Measurements from ENCODE around the gene CHCHD3. TPM values are rescaled to one million over a fixed set of nuclear protein-coding genes. Genes with fewer than 3 reads are reported as not detected.

CHCHD3 gene
- total RNA-seq, 4 donors from 2014 or later, result 40.6 to 66.6 (median 48.1) TPM

DNA sequence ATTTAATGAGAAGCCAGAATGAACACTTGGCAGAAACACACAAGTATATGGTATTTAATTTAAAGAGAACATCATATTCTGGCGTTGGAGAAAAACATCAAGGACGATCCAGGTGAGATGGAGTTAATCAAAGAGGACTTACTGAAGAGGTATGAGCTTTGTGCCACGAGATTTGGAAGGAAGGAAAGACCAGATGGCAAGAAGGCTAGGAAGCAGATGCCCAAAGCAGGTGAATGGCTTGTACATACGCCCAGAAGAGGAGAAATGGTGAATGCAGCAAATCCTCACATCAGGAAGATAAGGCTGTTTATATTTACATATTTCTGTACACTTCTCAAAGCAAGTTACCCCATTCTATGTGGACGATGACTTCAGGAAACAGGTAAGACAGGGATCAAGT lies 341.7 kb downstream of the CHCHD3 start:
- Histone ChIP-seq H3K9me3 (peaks cover 0 to 20% (median 2%) of the 10 kb centered on the region in 4 donors), H3K27me3 (no peaks in the 10 kb centered on the region), H3K36me3 (no peaks in the 10 kb centered on the region), H3K27ac (no peak overlapping the region), H3K4me3 (no peak overlapping the region), H3K4me1 (no peaks in the 10 kb centered on the region)
- 83 to 84% methylated on average over 5 of the region's 5 CpGs for WGBS, 2 donors
- DNase-seq (ENCODE audit: low spot score in 2 of 2), result no peak
- TF ChIP-seq, protein P1, sequence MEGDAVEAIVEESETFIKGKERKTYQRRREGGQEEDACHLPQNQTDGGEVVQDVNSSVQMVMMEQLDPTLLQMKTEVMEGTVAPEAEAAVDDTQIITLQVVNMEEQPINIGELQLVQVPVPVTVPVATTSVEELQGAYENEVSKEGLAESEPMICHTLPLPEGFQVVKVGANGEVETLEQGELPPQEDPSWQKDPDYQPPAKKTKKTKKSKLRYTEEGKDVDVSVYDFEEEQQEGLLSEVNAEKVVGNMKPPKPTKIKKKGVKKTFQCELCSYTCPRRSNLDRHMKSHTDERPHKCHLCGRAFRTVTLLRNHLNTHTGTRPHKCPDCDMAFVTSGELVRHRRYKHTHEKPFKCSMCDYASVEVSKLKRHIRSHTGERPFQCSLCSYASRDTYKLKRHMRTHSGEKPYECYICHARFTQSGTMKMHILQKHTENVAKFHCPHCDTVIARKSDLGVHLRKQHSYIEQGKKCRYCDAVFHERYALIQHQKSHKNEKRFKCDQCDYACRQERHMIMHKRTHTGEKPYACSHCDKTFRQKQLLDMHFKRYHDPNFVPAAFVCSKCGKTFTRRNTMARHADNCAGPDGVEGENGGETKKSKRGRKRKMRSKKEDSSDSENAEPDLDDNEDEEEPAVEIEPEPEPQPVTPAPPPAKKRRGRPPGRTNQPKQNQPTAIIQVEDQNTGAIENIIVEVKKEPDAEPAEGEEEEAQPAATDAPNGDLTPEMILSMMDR (IDR thresholded peaks at IDR 0.05), result no peak
- TF ChIP-seq EP300 (IDR thresholded peaks at IDR 0.05), result no peak
- TF ChIP-seq POLR2A (IDR thresholded peaks at IDR 0.05), result no peak

DNA sequence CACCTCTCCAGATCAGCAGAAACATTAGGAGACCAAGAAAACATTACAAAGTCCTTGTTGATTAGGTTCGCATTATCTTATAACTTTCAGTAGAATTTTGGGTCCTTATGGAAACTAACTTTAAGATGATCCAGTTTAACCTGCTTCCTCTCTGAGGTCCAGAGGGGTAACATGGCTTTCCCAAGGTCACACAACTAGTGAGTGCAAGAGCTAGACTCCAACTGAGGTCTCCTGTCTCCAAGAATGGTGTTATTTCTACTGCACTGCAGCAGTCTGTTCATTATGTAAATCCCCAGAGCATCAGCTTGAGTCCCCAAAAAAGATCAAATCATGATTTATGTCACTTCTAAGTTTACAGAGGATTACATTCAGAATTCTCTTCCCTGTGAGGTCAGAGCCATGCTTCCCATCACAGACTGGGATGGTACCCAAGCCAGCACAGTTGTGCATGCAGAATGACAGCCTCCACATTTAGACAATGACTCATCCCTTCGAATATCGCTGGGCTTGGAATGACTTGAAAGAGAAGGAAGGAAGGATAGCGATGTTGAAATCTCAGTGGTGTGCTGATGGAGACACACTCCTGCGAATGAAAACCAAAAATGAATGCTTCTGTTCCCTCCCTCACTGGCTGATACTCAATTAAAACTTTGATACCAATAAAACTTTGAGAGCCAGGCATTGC lies 342.5 kb downstream of the CHCHD3 start:
- no peaks in the 10 kb centered on the region for H3K4me1 ChIP-seq
- 39 to 51% methylated on average over 5 of the region's 5 CpGs for WGBS, 2 donors
- DNase-seq (ENCODE audit: low spot score in 2 of 2), result no peak
- H3K27me3 ChIP-seq, result no peaks in the 10 kb centered on the region
- H3K27ac ChIP-seq, result no peak overlapping the region
- TF ChIP-seq EP300 (IDR thresholded peaks at IDR 0.05) (no peak), POLR2A (IDR thresholded peaks at IDR 0.05) (no peak)
- TF ChIP-seq, protein P1 (IDR thresholded peaks at IDR 0.05), result no peak
- H3K36me3 ChIP-seq, result no peaks in the 10 kb centered on the region
- H3K9me3 ChIP-seq, result peaks cover 0 to 14% (median 2%) of the 10 kb centered on the region in 4 donors
- H3K4me3 ChIP-seq, result no peak overlapping the region

DNA sequence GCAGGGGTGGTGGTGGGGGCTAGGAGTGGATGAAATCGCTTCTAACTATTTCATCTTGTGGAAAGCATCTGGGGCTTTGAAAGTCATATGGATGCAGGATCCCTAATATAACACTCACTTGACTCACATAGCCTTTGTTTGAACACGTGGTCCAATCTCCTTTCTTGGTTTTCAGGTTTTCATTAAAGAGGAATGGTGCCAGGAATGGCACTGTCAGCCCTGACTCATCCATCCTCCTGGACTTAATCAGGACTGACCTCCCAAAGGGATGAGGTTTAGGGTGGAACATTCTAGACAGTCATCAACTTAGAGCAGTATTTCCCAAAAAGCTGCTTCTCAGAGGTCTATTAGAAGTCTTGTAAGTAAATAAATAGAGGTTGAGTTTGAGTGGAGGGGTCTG lies 343.6 kb downstream of the CHCHD3 start:
- no peak for DNase-seq (ENCODE audit: low spot score in 2 of 2)
- WGBS, 2 donors, result 38 to 67% methylated on average over 2 of the region's 2 CpGs
- TF ChIP-seq POLR2A (IDR thresholded peaks at IDR 0.05), result no peak
- TF ChIP-seq EP300 (IDR thresholded peaks at IDR 0.05), result no peak
- TF ChIP-seq, protein P1 (IDR thresholded peaks at IDR 0.05), result no peak
- peaks cover 0 to 2% (median 0%) of the 10 kb centered on the region in 4 donors for H3K9me3 ChIP-seq
- H3K4me1 ChIP-seq, result no peaks in the 10 kb centered on the region
- no peak overlapping the region for H3K27ac ChIP-seq
- H3K27me3 ChIP-seq, result no peaks in the 10 kb centered on the region
- no peak overlapping the region for H3K4me3 ChIP-seq
- H3K36me3 ChIP-seq, result no peaks in the 10 kb centered on the region

DNA sequence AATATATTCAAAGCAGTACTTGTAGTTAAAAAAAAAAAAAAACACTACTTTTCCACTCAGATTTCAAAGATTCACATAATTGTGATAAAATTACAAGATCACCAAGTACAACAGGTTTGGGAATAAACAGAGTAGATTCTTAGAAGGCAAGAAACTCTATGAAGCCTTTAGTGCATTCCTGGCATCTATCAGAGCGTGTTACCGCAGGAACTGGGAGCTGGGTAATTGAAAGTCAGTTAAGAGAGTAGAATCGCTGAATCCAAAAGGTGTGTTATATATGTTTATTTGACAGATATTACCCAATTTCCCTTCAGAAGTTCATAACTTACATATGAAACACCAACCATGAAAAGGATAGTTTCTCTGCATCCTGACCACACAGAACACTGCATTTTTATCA lies 346.4 kb downstream of the CHCHD3 start:
- TF ChIP-seq, protein P1 (IDR thresholded peaks at IDR 0.05), result no peak
- TF ChIP-seq POLR2A (IDR thresholded peaks at IDR 0.05), result no peak
- no peak for TF ChIP-seq EP300 (IDR thresholded peaks at IDR 0.05)
- no peak for DNase-seq (ENCODE audit: low spot score in 2 of 2)
- WGBS, 2 donors, result 90 to 96% methylated on average over 3 of the region's 3 CpGs
- no peaks in the 10 kb centered on the region for H3K27me3 ChIP-seq
- H3K36me3 ChIP-seq, result no peaks in the 10 kb centered on the region
- H3K4me3 ChIP-seq, result no peak overlapping the region
- no peaks in the 10 kb centered on the region for H3K4me1 ChIP-seq
- no peaks in the 10 kb centered on the region for H3K9me3 ChIP-seq
- H3K27ac ChIP-seq, result no peak overlapping the region

Small RNAs within 50 kb of the gene (small RNA-seq; reads per million reads assigned to genes)
- gene RF00218 (not detected), gene RNU6-92P (not detected)

Other genes with a start within 250 kb of the CHCHD3 start
- 100 to 1,000 TPM in 1 of 4 donors, 10 to 100 TPM in 3; 70.0 to 104 (median 85.8) TPM for gene EXOC4, start 171.0 kb upstream of the CHCHD3 start, total RNA-seq

All from tibial nerve (tissue), 4 donors.